ENCODE measurements around the gene TSPAN14. TPM values are rescaled to one million over a fixed set of nuclear protein-coding genes. Genes with fewer than 3 reads are reported as not detected.

Gene TSPAN14
- total RNA-seq, 1 donor from 2014 or later = 57.4 TPM

- no peak overlapping the region for H3K4me3 Mint-ChIP-seq (ENCODE audit: unreplicated experiment)
- H3K9me3 Mint-ChIP-seq (ENCODE audit: low read depth) = no peaks in the 10 kb centered on the region
- H3K27me3 Mint-ChIP-seq (ENCODE audit: low read depth) = no peaks in the 10 kb centered on the region
- H3K4me1 Mint-ChIP-seq (ENCODE audit: low read depth) = peaks cover 29% of the 10 kb centered on the region
- H3K36me3 Mint-ChIP-seq (ENCODE audit: low read depth) = peaks cover 8% of the 10 kb centered on the region
- DNase-seq (ENCODE audit: low spot score) = no peak
- no peak for TF ChIP-seq CTCF (IDR thresholded peaks at IDR 0.05)
- H3K27ac Mint-ChIP-seq (ENCODE audit: unreplicated experiment) = no peak overlapping the region
Observed at GRCh38 chr10:80485076-80485945, 31.2 kb downstream of the TSPAN14 start.

- H3K4me1 Mint-ChIP-seq (ENCODE audit: low read depth) = peaks cover 29% of the 10 kb centered on the region
Observed at GRCh38 chr10:80485946-80486764, 32.0 kb downstream of the TSPAN14 start.

GRCh38 chr10:80486785-80487420 is 32.8 kb downstream of the TSPAN14 start:
- H3K4me3 Mint-ChIP-seq (ENCODE audit: unreplicated experiment) = no peak overlapping the region
- peaks cover 29% of the 10 kb centered on the region for H3K4me1 Mint-ChIP-seq (ENCODE audit: low read depth)
- no peaks in the 10 kb centered on the region for H3K27me3 Mint-ChIP-seq (ENCODE audit: low read depth)
- H3K27ac Mint-ChIP-seq (ENCODE audit: unreplicated experiment) = no peak overlapping the region
- no peaks in the 10 kb centered on the region for H3K9me3 Mint-ChIP-seq (ENCODE audit: low read depth)
- no peak for DNase-seq (ENCODE audit: low spot score)
- TF ChIP-seq CTCF (IDR thresholded peaks at IDR 0.05) = no peak
- H3K36me3 Mint-ChIP-seq (ENCODE audit: low read depth) = peaks cover 10% of the 10 kb centered on the region

More at GRCh38 chr10:80485946-80486764, 32.0 kb downstream of the TSPAN14 start:
- H3K9me3 Mint-ChIP-seq (ENCODE audit: low read depth) = no peaks in the 10 kb centered on the region
- H3K36me3 Mint-ChIP-seq (ENCODE audit: low read depth) = peaks cover 10% of the 10 kb centered on the region
- DNase-seq (ENCODE audit: low spot score) = no peak
- no peak for TF ChIP-seq CTCF (IDR thresholded peaks at IDR 0.05)
- no peak overlapping the region for H3K27ac Mint-ChIP-seq (ENCODE audit: unreplicated experiment)
- H3K4me3 Mint-ChIP-seq (ENCODE audit: unreplicated experiment) = no peak overlapping the region
- no peaks in the 10 kb centered on the region for H3K27me3 Mint-ChIP-seq (ENCODE audit: low read depth)

GRCh38 chr10:80487421-80487785 is 33.3 kb downstream of the TSPAN14 start:
- H3K9me3 Mint-ChIP-seq (ENCODE audit: low read depth) = no peaks in the 10 kb centered on the region
- H3K4me3 Mint-ChIP-seq (ENCODE audit: unreplicated experiment) = no peak overlapping the region
- H3K36me3 Mint-ChIP-seq (ENCODE audit: low read depth) = peaks cover 12% of the 10 kb centered on the region
- H3K27ac Mint-ChIP-seq (ENCODE audit: unreplicated experiment) = no peak overlapping the region
- H3K27me3 Mint-ChIP-seq (ENCODE audit: low read depth) = no peaks in the 10 kb centered on the region
- no peak for DNase-seq (ENCODE audit: low spot score)
- no peak for TF ChIP-seq CTCF (IDR thresholded peaks at IDR 0.05)
- H3K4me1 Mint-ChIP-seq (ENCODE audit: low read depth) = peaks cover 32% of the 10 kb centered on the region
